ENCODE measurements around the gene BLOC1S1.

The BLOC1S1 gene

GRCh38 chr12:55702861-55703260, 13.0 kb upstream of the BLOC1S1 start:
- peaks cover 10% of the 10 kb centered on the region for H3K27me3 ChIP-seq (ENCODE audit: insufficient read depth, low read length)

GRCh38 chr12:55703288-55703687, 12.6 kb upstream of the BLOC1S1 start:
- Histone ChIP-seq H3K4ac (ENCODE audit: low read depth, low read length) (no peak overlapping the region), H4K91ac (ENCODE audit: low read depth, low read length) (no peak overlapping the region), H3K23ac (ENCODE audit: low read length) (no peak overlapping the region), H3K18ac (ENCODE audit: low read length) (no peak overlapping the region), H3K9ac (ENCODE audit: low read length) (no peak overlapping the region), H3K79me1 (ENCODE audit: low read length) (no peaks in the 10 kb centered on the region), H3K9me3 (ENCODE audit: insufficient read depth, low read depth, low read length) (peaks cover 3% of the 10 kb centered on the region), H3K4me1 (ENCODE audit: control insufficient read depth in 1 of 2, insufficient read depth in 2 of 2, low read length in 2 of 2) (peaks cover 2 to 8% of the 10 kb centered on the region in 2 experiments), H2AFZ (ENCODE audit: insufficient read depth, low read length, poor library complexity) (no peak overlapping the region), H3K36me3 (ENCODE audit: control insufficient read depth in 1 of 2, insufficient read depth in 2 of 2, low read length in 2 of 2) (no peaks in the 10 kb centered on the region), H3K27me3 (ENCODE audit: insufficient read depth, low read length) (peaks cover 12% of the 10 kb centered on the region), H3K27ac (ENCODE audit: low read depth, low read length) (no peak overlapping the region), H2BK120ac (ENCODE audit: insufficient read depth, low read length, poor library complexity) (no peak overlapping the region), H4K12ac (ENCODE audit: low read depth, low read length) (no peak overlapping the region), H2BK5ac (ENCODE audit: low read depth, low read length, poor library complexity) (no peak overlapping the region), H3K79me2 (ENCODE audit: control insufficient read depth, insufficient read depth, low read length, poor library complexity) (no peaks in the 10 kb centered on the region), H3K4me3 (ENCODE audit: low read depth, low read length) (no peak overlapping the region), H3K14ac (ENCODE audit: low read length) (no peak overlapping the region), H2AK5ac (ENCODE audit: low read length) (no peak overlapping the region), H4K8ac (ENCODE audit: low read depth, low read length) (no peak overlapping the region), H3K4me2 (ENCODE audit: low read length) (no peak overlapping the region), H2BK12ac (ENCODE audit: low read length) (no peak overlapping the region)
- WGBS (ENCODE audit: extremely low coverage, insufficient coverage, insufficient read length) = no CpG with 5 or more reads among the region's 2 CpGs
- DNase-seq = no peak

More at GRCh38 chr12:55702861-55703260, 13.0 kb upstream of the BLOC1S1 start:
- no peaks in the 10 kb centered on the region for H3K79me1 ChIP-seq (ENCODE audit: low read length)
- no peak overlapping the region for H4K12ac ChIP-seq (ENCODE audit: low read depth, low read length)
- H2AK5ac ChIP-seq (ENCODE audit: low read length) = no peak overlapping the region
- no peak overlapping the region for H2BK12ac ChIP-seq (ENCODE audit: low read length)
- no CpG with 5 or more reads among the region's 8 CpGs for WGBS (ENCODE audit: extremely low coverage, insufficient coverage, insufficient read length)
- no peaks in the 10 kb centered on the region for H3K79me2 ChIP-seq (ENCODE audit: control insufficient read depth, insufficient read depth, low read length, poor library complexity)
- H3K4me3 ChIP-seq (ENCODE audit: low read depth, low read length) = no peak overlapping the region
- no peak overlapping the region for H2AFZ ChIP-seq (ENCODE audit: insufficient read depth, low read length, poor library complexity)
- H3K23ac ChIP-seq (ENCODE audit: low read length) = no peak overlapping the region
- H2BK5ac ChIP-seq (ENCODE audit: low read depth, low read length, poor library complexity) = no peak overlapping the region
- H3K9me3 ChIP-seq (ENCODE audit: insufficient read depth, low read depth, low read length) = peaks cover 3% of the 10 kb centered on the region
- peaks cover 1 to 6% of the 10 kb centered on the region in 2 experiments for H3K4me1 ChIP-seq (ENCODE audit: control insufficient read depth in 1 of 2, insufficient read depth in 2 of 2, low read length in 2 of 2)
- no peak for DNase-seq
- no peak overlapping the region for H2BK120ac ChIP-seq (ENCODE audit: insufficient read depth, low read length, poor library complexity)
- no peak overlapping the region for H3K18ac ChIP-seq (ENCODE audit: low read length)
- no peak overlapping the region for H3K14ac ChIP-seq (ENCODE audit: low read length)
- H3K9ac ChIP-seq (ENCODE audit: low read length) = no peak overlapping the region
- no peak overlapping the region for H3K4me2 ChIP-seq (ENCODE audit: low read length)
- no peaks in the 10 kb centered on the region for H3K36me3 ChIP-seq (ENCODE audit: control insufficient read depth in 1 of 2, insufficient read depth in 2 of 2, low read length in 2 of 2)
- no peak overlapping the region for H3K27ac ChIP-seq (ENCODE audit: low read depth, low read length)
- H3K4ac ChIP-seq (ENCODE audit: low read depth, low read length) = no peak overlapping the region
- no peak overlapping the region for H4K8ac ChIP-seq (ENCODE audit: low read depth, low read length)
- no peak overlapping the region for H4K91ac ChIP-seq (ENCODE audit: low read depth, low read length)

DNA sequence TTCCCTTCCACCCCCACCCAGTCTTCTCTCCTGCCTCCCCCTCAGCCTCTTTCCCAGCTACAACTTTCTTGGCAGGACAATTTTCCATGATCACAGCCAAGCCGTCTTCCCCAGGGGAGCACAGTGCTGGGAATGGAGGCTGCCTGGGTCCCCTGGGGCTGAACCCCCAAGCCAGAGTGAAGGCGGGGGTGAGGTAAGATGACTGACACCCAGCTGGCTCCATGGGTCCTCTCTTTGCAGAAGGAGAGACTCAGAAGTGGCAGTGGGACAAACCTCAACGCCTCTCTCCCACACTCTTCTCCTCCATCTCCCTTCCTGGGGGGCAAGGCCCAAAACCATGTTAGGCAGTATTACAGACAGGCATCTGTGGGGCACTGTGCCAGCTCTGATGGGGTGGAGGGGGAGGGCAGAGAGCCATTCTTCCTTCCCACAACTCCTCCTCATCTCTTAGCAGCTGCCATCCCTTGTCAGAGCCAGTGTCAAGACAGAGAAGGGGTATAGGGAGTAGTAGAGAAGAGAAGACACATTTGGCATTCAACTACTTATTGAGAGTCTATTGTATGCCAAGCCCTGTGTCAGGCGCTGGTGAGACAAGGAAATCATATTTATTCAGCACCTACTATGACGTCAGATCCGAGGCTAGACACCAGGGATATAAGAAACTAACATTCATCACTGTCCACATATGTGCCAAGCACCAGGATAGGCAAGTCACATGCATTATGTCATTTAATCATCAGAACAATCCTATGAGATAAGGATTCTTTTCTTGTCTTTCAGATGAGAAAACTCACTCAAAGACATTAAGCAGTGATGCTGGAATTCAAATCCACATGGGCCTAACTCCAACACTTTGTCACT, 11.7 kb upstream of the BLOC1S1 start:
- Histone ChIP-seq H3K23ac (ENCODE audit: low read length) (no peak overlapping the region), H2BK12ac (ENCODE audit: low read length) (no peak overlapping the region), H3K18ac (ENCODE audit: low read length) (no peak overlapping the region), H2BK5ac (ENCODE audit: low read depth, low read length, poor library complexity) (no peak overlapping the region), H2AFZ (ENCODE audit: insufficient read depth, low read length, poor library complexity) (no peak overlapping the region), H3K27ac (ENCODE audit: low read depth, low read length) (no peak overlapping the region), H3K4me1 (ENCODE audit: control insufficient read depth in 1 of 2, insufficient read depth in 2 of 2, low read length in 2 of 2) (peaks cover 2 to 8% of the 10 kb centered on the region in 2 experiments), H3K27me3 (ENCODE audit: insufficient read depth, low read length) (peaks cover 19% of the 10 kb centered on the region), H3K9ac (ENCODE audit: low read length) (no peak overlapping the region), H2AK5ac (ENCODE audit: low read length) (no peak overlapping the region), H3K14ac (ENCODE audit: low read length) (no peak overlapping the region), H3K4ac (ENCODE audit: low read depth, low read length) (no peak overlapping the region), H3K4me2 (ENCODE audit: low read length) (no peak overlapping the region), H3K4me3 (ENCODE audit: low read depth, low read length) (no peak overlapping the region), H4K12ac (ENCODE audit: low read depth, low read length) (no peak overlapping the region), H3K36me3 (ENCODE audit: control insufficient read depth in 1 of 2, insufficient read depth in 2 of 2, low read length in 2 of 2) (no peaks in the 10 kb centered on the region), H4K91ac (ENCODE audit: low read depth, low read length) (no peak overlapping the region), H3K79me1 (ENCODE audit: low read length) (no peaks in the 10 kb centered on the region), H3K9me3 (ENCODE audit: insufficient read depth, low read depth, low read length) (peaks cover 3% of the 10 kb centered on the region), H3K79me2 (ENCODE audit: control insufficient read depth, insufficient read depth, low read length, poor library complexity) (no peaks in the 10 kb centered on the region), H2BK120ac (ENCODE audit: insufficient read depth, low read length, poor library complexity) (no peak overlapping the region), H4K8ac (ENCODE audit: low read depth, low read length) (no peak overlapping the region)
- no CpG with 5 or more reads among the region's 6 CpGs for WGBS (ENCODE audit: extremely low coverage, insufficient coverage, insufficient read length)
- DNase-seq = no peak

GRCh38 chr12:55704824-55705718, 10.8 kb upstream of the BLOC1S1 start:
- Histone ChIP-seq H3K23ac (ENCODE audit: low read length) (no peak overlapping the region), H3K4me1 (ENCODE audit: control insufficient read depth in 1 of 2, insufficient read depth in 2 of 2, low read length in 2 of 2) (peaks cover 2 to 8% of the 10 kb centered on the region in 2 experiments), H3K27me3 (ENCODE audit: insufficient read depth, low read length) (peaks cover 19% of the 10 kb centered on the region), H2AFZ (ENCODE audit: insufficient read depth, low read length, poor library complexity) (no peak overlapping the region), H2BK5ac (ENCODE audit: low read depth, low read length, poor library complexity) (no peak overlapping the region), H2BK120ac (ENCODE audit: insufficient read depth, low read length, poor library complexity) (no peak overlapping the region), H3K36me3 (ENCODE audit: control insufficient read depth in 1 of 2, insufficient read depth in 2 of 2, low read length in 2 of 2) (no peaks in the 10 kb centered on the region), H3K9ac (ENCODE audit: low read length) (no peak overlapping the region), H3K9me3 (ENCODE audit: insufficient read depth, low read depth, low read length) (peaks cover 3% of the 10 kb centered on the region), H3K4me3 (ENCODE audit: low read depth, low read length) (no peak overlapping the region), H3K14ac (ENCODE audit: low read length) (no peak overlapping the region), H4K91ac (ENCODE audit: low read depth, low read length) (no peak overlapping the region), H3K4ac (ENCODE audit: low read depth, low read length) (no peak overlapping the region), H3K4me2 (ENCODE audit: low read length) (no peak overlapping the region), H2BK12ac (ENCODE audit: low read length) (no peak overlapping the region), H2AK5ac (ENCODE audit: low read length) (no peak overlapping the region), H4K12ac (ENCODE audit: low read depth, low read length) (no peak overlapping the region), H3K18ac (ENCODE audit: low read length) (no peak overlapping the region), H3K79me2 (ENCODE audit: control insufficient read depth, insufficient read depth, low read length, poor library complexity) (no peaks in the 10 kb centered on the region), H4K8ac (ENCODE audit: low read depth, low read length) (no peak overlapping the region), H3K27ac (ENCODE audit: low read depth, low read length) (no peak overlapping the region), H3K79me1 (ENCODE audit: low read length) (no peaks in the 10 kb centered on the region)
- no peak for DNase-seq
- no CpG with 5 or more reads among the region's 9 CpGs for WGBS (ENCODE audit: extremely low coverage, insufficient coverage, insufficient read length)

All from trophoblast cell (in vitro differentiated cells and primary cell).